HepG2 (cell line): ENCODE results near the gene ABCB9. TPM values are rescaled to one million over a fixed set of nuclear protein-coding genes. Genes with fewer than 3 reads are reported as not detected.

ENCODE experiments used
- CHCHD3 ChIP-seq: sonication (generic); formaldehyde crosslinking; IDR thresholded peaks from 2 replicates; pipeline ENCODE4 v1.8.0; 2022; ENCODE audit warnings: mild to moderate bottlenecking, missing genetic modification reagents, moderate library complexity
- GPBP1L1 ChIP-seq: sonication (generic); formaldehyde crosslinking; IDR thresholded peaks from 2 replicates; pipeline ENCODE4 v1.5.0; 2020; ENCODE audit warnings: mild to moderate bottlenecking, missing genetic modification reagents
- GTF2F1 ChIP-seq: fragments of 150-350 bp; IDR thresholded peaks from 2 replicates; pipeline ENCODE4 v1.6.1; 2014; ENCODE audit warnings: low read length
- KLF13 ChIP-seq: sonication (generic); formaldehyde crosslinking; IDR thresholded peaks from 2 replicates; pipeline ENCODE4 v1.4.0; 2020; ENCODE audit warnings: mild to moderate bottlenecking, missing genetic modification reagents
- KMT2B ChIP-seq: IDR thresholded peaks from 2 replicates; pipeline ENCODE4 v1.6.1; 2016; ENCODE audit warnings: missing genetic modification reagents, missing compliant biosample characterization
- MIER3 ChIP-seq: IDR thresholded peaks from 2 replicates; pipeline ENCODE4 v1.6.1; 2016; ENCODE audit warnings: missing compliant biosample characterization, borderline replicate concordance
- MYNN ChIP-seq: sonication (generic); formaldehyde crosslinking; IDR thresholded peaks from 2 replicates; pipeline ENCODE4 v1.4.0; 2020; ENCODE audit warnings: mild to moderate bottlenecking, low read depth, missing genetic modification reagents
- SYNCRIP ChIP-seq: fragments of 200-400 bp; formaldehyde crosslinking; IDR thresholded peaks from 2 replicates; pipeline ENCODE4 v1.6.1; 2018; ENCODE audit warnings: mild to moderate bottlenecking, low read depth, low read length; ENCODE audit not compliant: insufficient read depth
- UBTF ChIP-seq: sonication (generic); formaldehyde crosslinking; IDR thresholded peaks from 2 replicates; pipeline ENCODE4 v1.4.0; 2020; ENCODE audit warnings: mild to moderate bottlenecking, missing genetic modification reagents
- ZFP36L1 ChIP-seq: sonication (generic); formaldehyde crosslinking; IDR thresholded peaks from 2 replicates; pipeline ENCODE4 v1.8.0; 2022; ENCODE audit warnings: mild to moderate bottlenecking, missing genetic modification reagents, moderate library complexity
- ZHX2 ChIP-seq, 2 experiments: sonication (generic) in 1 of 2; formaldehyde crosslinking in 1 of 2; IDR thresholded peaks; 2 replicates each; pipeline versions ENCODE4 v1.6.1 to v1.9.0; 2014 to 2022; ENCODE audit warnings: antibody characterized with exemption in 1 of 2, borderline replicate concordance in 1 of 2, inconsistent platforms in 1 of 2, low read depth in 1 of 2, missing genetic modification reagents in 1 of 2
- ZKSCAN5 ChIP-seq: sonication (generic); formaldehyde crosslinking; IDR thresholded peaks from 2 replicates; pipeline ENCODE4 v1.5.1; 2020; ENCODE audit warnings: mild to moderate bottlenecking, missing genetic modification reagents
- ZMYM4 ChIP-seq: sonication (generic); formaldehyde crosslinking; IDR thresholded peaks from 2 replicates; pipeline ENCODE4 v1.8.1; 2023; ENCODE audit warnings: mild to moderate bottlenecking, missing genetic modification reagents
- ZNF136 ChIP-seq: sonication (generic); formaldehyde crosslinking; IDR thresholded peaks from 2 replicates; pipeline ENCODE4 v1.8.1; 2022; ENCODE audit warnings: low read depth, mild to moderate bottlenecking, moderate library complexity, missing genetic modification reagents
- ZNF230 ChIP-seq: sonication (generic); formaldehyde crosslinking; IDR thresholded peaks from 2 replicates; pipeline ENCODE4 v1.4.0; 2020; ENCODE audit warnings: mild to moderate bottlenecking, missing genetic modification reagents
- ZSCAN9 ChIP-seq: IDR thresholded peaks from 2 replicates; pipeline ENCODE4 v1.6.1; 2016; ENCODE audit warnings: borderline replicate concordance
- polyA plus RNA-seq, 8 experiments: library from polyadenylated mRNA; depleted of rRNA in 3 of 8; stranded (reverse) in 7 of 8; unstranded in 1 of 8; fragments of >200 nt; fragmentation: Illumina TruSeq in 4 of 8; extraction: Trizol in 4 of 8; gene quantifications; 2 replicates each; pipeline versions ENCODE4 v1.2.1 to v1.2.3, GENCODE V29; 2011 to 2016; ENCODE audit warnings: low read depth in 4 of 8, missing spikeins in 1 of 8, mixed read lengths in 1 of 8; ENCODE audit not compliant: insufficient read depth in 1 of 8
- total RNA-seq, 5 experiments: library from RNA; depleted of rRNA; stranded (reverse); fragments of >200 nt; fragmentation: Illumina TruSeq; extraction: Trizol; gene quantifications; 2 replicates each; pipeline ENCODE4 v1.2.3, GENCODE V29; 2016; ENCODE audit warnings: low read depth in 1 of 5
- TF ChIP-seq, protein P1 (sequence below): sonication (generic); formaldehyde crosslinking; IDR thresholded peaks from 2 replicates; pipeline ENCODE4 v1.5.0; 2020; ENCODE audit warnings: missing genetic modification reagents, mild to moderate bottlenecking, borderline replicate concordance

The ABCB9 gene
- total and polyA plus RNA-seq, 2 of the 13 experiments (the other 11 are each of a cell fraction or from before 2014, with no cell fraction given): 5.1 to 6.0 TPM

GRCh38 chr12:122965851-122966742 lies at the start of gene ABCB9 (continued):
- TF ChIP-seq ZHX2 (IDR thresholded peaks at IDR 0.05; ENCODE audit: low read depth): no peak
- TF ChIP-seq ZHX2 (CRISPR knock-in tag; IDR thresholded peaks at IDR 0.05; ENCODE audit: borderline replicate concordance): no peak
- no peak for TF ChIP-seq GPBP1L1 (CRISPR knock-in tag)
- no peak for TF ChIP-seq MYNN (CRISPR knock-in tag)
- no peak for TF ChIP-seq GTF2F1
- TF ChIP-seq ZKSCAN5: no peak
- TF ChIP-seq UBTF (CRISPR knock-in tag): peak; percentile 71
- no peak for TF ChIP-seq ZFP36L1 (CRISPR knock-in tag)
- 0 out of 2 replicates have a peak, but pooled peaks have one; percentile 29 for TF ChIP-seq ZMYM4 (CRISPR knock-in tag)
- no peak for TF ChIP-seq SYNCRIP
- no peak for TF ChIP-seq ZNF230 (CRISPR knock-in tag)
- TF ChIP-seq KLF13 (CRISPR knock-in tag): no peak
- TF ChIP-seq CHCHD3: no peak
- no peak for TF ChIP-seq ZSCAN9
- TF ChIP-seq, protein P1, sequence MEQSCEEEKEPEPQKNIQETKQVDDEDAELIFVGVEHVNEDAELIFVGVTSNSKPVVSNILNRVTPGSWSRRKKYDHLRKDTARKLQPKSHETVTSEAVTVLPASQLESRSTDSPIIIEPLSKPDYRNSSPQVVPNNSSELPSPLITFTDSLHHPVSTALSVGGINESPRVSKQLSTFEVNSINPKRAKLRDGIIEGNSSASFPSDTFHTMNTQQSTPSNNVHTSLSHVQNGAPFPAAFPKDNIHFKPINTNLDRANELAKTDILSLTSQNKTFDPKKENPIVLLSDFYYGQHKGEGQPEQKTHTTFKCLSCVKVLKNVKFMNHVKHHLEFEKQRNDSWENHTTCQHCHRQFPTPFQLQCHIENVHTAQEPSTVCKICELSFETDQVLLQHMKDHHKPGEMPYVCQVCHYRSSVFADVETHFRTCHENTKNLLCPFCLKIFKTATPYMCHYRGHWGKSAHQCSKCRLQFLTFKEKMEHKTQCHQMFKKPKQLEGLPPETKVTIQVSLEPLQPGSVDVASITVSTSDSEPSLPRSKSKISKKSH (CRISPR knock-in tag): no peak
- no peak for TF ChIP-seq ZNF136 (CRISPR knock-in tag)
- no peak for TF ChIP-seq MIER3 (CRISPR knock-in tag)
- no peak for TF ChIP-seq KMT2B (CRISPR knock-in tag)
